K562 (cell line): ENCODE data around the gene AANAT.

Source experiments
- CTCF ChIP-seq, 3 experiments: IDR thresholded peaks in 2 of 3; conservative IDR thresholded peaks in 1 of 3; 2 replicates each; pipeline ENCODE4 v1.5.1; 2011 to 2012; ENCODE audit warnings: low read length in 3 of 3, mild to moderate bottlenecking in 3 of 3, control low read depth in 2 of 3, improper control_type of control experiment in 1 of 3, inconsistent platforms in 1 of 3, low read depth in 1 of 3, mixed read lengths in 1 of 3, moderate library complexity in 1 of 3; ENCODE audit not compliant: insufficient read depth in 2 of 3
- HNRNPL ChIP-seq: fragments of 200-400 bp; formaldehyde crosslinking; IDR thresholded peaks from 2 replicates; pipeline ENCODE4 v1.6.1; 2017; ENCODE audit warnings: low read depth, mild to moderate bottlenecking, low read length
- NFE2L1 ChIP-seq: fragments of 450-650 bp; IDR thresholded peaks from 2 replicates; pipeline ENCODE4 v1.6.1; 2016; ENCODE audit warnings: missing genetic modification characterization, low read depth, mild to moderate bottlenecking, missing compliant biosample characterization, moderate library complexity, borderline replicate concordance

- TF ChIP-seq NFE2L1 (tag) (no peak), HNRNPL (no peak), CTCF (IDR thresholded peaks at IDR 0.05 in 2 of 3, conservative IDR thresholded peaks at IDR 0.05 in 1 of 3; ENCODE audit: insufficient read depth in 2 of 3, low read depth in 1 of 3, low read length in 3 of 3) (no peak)
Measured at GRCh38 chr17:76419576-76420260, 47.7 kb upstream of the AANAT start.
